Activated naive CD8-positive, alpha-beta T cell treated with anti-CD3 and anti-CD28 coated beads for 36 hours (primary cell): ENCODE measurements around the gene BRAT1. TPM values are rescaled to one million over a fixed set of nuclear protein-coding genes. Genes with fewer than 3 reads are reported as not detected.
"Not testable (repeated sequence)": the region's sequence is repeated elsewhere in the genome, so short reads cannot be mapped to it uniquely, and the experiment has no call there.

Source experiments
- DNase-seq: peaks from one replicate; pipeline ENCODE4 v3.0.0; 2021
- H3K27ac Mint-ChIP-seq: one replicate; pipeline ENCODE4 v1.8.0; 2022; ENCODE audit warnings: mild to moderate bottlenecking, moderate library complexity, mixed read lengths
- H3K27me3 Mint-ChIP-seq: one replicate; pipeline ENCODE4 v1.8.0; 2022; ENCODE audit warnings: mild to moderate bottlenecking, mixed read lengths
- H3K36me3 Mint-ChIP-seq: one replicate; pipeline ENCODE4 v1.8.0; 2021; ENCODE audit warnings: mild to moderate bottlenecking, mixed read lengths
- H3K4me1 Mint-ChIP-seq: one replicate; pipeline ENCODE4 v1.8.0; 2021; ENCODE audit warnings: mixed read lengths
- H3K4me3 Mint-ChIP-seq: one replicate; pipeline ENCODE4 v1.8.0; 2022; ENCODE audit warnings: mild to moderate bottlenecking, moderate library complexity, mixed read lengths
- H3K9me3 Mint-ChIP-seq: one replicate; pipeline ENCODE4 v1.8.0; 2022; ENCODE audit warnings: mixed read lengths
- total RNA-seq, 2 experiments: library from RNA; stranded (reverse); gene quantifications; one replicate each; pipeline ENCODE4 v1.2.3, GENCODE V29; 2021

Gene BRAT1
- total RNA-seq, 2 experiments from 2014 or later, result 36.4 to 37.8 TPM

GRCh38 chr7:2572101-2572842 lies 16.9 kb upstream of the BRAT1 start:
- Mint-ChIP-seq H3K27me3 (no peaks in the 10 kb centered on the region), H3K4me3 (no peak overlapping the region), H3K9me3 (no peaks in the 10 kb centered on the region), H3K27ac (no peak overlapping the region), H3K36me3 (no peaks in the 10 kb centered on the region), H3K4me1 (peaks cover 6% of the 10 kb centered on the region)
- DNase-seq, result peak; percentile 26

DNA sequence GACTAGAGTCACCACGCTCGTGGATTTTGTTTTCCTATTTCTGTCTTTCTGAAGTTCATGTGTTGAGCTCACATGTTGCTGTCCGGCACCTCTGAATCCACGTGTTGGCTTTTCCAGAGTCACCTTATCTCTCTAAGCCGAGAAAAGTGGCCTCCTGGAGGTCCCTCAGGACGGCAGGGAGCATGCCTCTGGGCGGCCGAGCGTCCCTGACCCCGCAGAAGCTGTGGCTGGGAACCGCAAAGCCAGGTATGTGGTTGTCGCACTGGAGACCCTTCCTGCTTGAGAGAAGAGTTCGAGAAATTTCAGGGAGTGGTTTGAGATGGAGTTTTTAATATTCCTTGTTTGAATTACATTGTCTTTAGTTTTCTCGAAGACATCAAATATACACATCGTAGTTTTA lies 16.1 kb upstream of the BRAT1 start:
- Mint-ChIP-seq H3K27ac (no peak overlapping the region), H3K9me3 (no peaks in the 10 kb centered on the region), H3K4me1 (peaks cover 6% of the 10 kb centered on the region), H3K4me3 (no peak overlapping the region), H3K36me3 (no peaks in the 10 kb centered on the region), H3K27me3 (no peaks in the 10 kb centered on the region)
- DNase-seq, result no peak

- no peak overlapping the region for H3K4me3 Mint-ChIP-seq
- no peak overlapping the region for H3K27ac Mint-ChIP-seq
- H3K9me3 Mint-ChIP-seq, result no peaks in the 10 kb centered on the region
- no peak for DNase-seq
- H3K36me3 Mint-ChIP-seq, result no peaks in the 10 kb centered on the region
- no peaks in the 10 kb centered on the region for H3K27me3 Mint-ChIP-seq
- peaks cover 6% of the 10 kb centered on the region for H3K4me1 Mint-ChIP-seq
Measured at GRCh38 chr7:2570021-2570420, 14.7 kb upstream of the BRAT1 start.

DNA sequence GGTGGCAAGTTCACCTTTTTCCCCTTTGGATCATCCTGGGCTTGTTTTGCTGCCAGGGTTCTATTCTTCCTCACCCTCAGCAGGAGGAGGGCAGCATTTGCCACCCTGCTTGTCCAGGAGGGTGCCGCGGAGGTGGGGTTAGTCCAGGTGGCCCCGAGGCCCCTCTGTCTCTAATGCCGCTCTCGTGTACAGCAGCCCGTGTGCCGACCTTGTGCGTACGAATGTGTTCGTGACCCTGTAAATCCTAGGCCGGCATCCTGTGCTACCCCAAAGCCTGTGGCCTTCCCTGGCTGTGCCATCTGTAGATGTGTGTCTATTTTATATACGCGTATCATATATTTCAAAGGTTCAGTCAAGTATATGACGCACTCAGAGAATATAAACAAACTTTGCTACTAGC lies 14.1 kb upstream of the BRAT1 start:
- Mint-ChIP-seq H3K4me3 (no peak overlapping the region), H3K9me3 (no peaks in the 10 kb centered on the region), H3K4me1 (peaks cover 6% of the 10 kb centered on the region)

DNA sequence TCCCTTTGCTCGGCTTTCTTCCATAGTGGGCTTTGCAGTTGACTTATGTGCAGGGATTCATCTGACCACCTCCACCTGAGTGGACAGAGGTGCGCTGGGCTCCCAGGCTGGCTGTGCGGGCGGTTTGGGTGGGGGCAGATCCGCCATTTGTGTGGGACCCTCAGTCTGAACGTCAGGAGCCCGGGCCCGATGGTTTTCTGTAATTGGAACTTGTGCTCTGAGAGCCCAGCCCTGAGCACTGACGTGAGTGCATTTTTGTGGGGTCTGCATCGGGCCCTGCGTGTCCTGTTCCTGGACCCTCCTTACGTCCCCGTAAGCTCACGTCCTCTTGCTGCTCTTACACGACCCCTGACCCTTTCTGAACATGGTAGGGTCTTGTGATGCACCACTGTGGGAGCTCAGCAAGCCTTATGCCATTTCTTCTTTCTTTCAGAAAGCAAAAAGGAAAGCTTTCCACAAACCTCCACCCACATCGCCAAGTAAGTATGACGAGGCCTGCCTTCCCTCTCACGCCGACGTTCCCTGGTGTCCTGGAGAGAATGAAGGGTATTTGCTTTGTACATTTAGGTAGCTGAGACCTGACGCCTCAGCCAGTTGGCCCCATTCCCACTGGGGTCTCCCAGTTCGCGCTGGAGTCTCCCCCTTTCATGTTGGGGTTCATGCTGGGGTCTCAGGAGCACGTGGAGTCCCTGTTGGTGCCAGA lies 13.3 kb upstream of the BRAT1 start:
- H3K4me3 Mint-ChIP-seq, result no peak overlapping the region
- no peaks in the 10 kb centered on the region for H3K36me3 Mint-ChIP-seq
- DNase-seq, result no peak
- no peaks in the 10 kb centered on the region for H3K9me3 Mint-ChIP-seq
- no peak overlapping the region for H3K27ac Mint-ChIP-seq
- peaks cover 6% of the 10 kb centered on the region for H3K4me1 Mint-ChIP-seq
- H3K27me3 Mint-ChIP-seq, result no peaks in the 10 kb centered on the region

More for the DNA sequence above, 14.1 kb upstream of the BRAT1 start:
- no peaks in the 10 kb centered on the region for H3K36me3 Mint-ChIP-seq
- no peak overlapping the region for H3K27ac Mint-ChIP-seq
- H3K27me3 Mint-ChIP-seq, result no peaks in the 10 kb centered on the region
- no peak for DNase-seq

- no peak overlapping the region for H3K27ac Mint-ChIP-seq
- H3K36me3 Mint-ChIP-seq, result no peaks in the 10 kb centered on the region
Measured at GRCh38 chr7:2567679-2568278, 12.5 kb upstream of the BRAT1 start.

GRCh38 chr7:2566890-2567678 lies 11.8 kb upstream of the BRAT1 start:
- Mint-ChIP-seq H3K4me1 (peaks cover 5% of the 10 kb centered on the region), H3K27me3 (no peaks in the 10 kb centered on the region), H3K27ac (no peak overlapping the region), H3K4me3 (no peak overlapping the region), H3K36me3 (no peaks in the 10 kb centered on the region), H3K9me3 (no peaks in the 10 kb centered on the region)
- DNase-seq, result no peak

More at GRCh38 chr7:2567679-2568278, 12.5 kb upstream of the BRAT1 start:
- no peaks in the 10 kb centered on the region for H3K27me3 Mint-ChIP-seq
- peaks cover 6% of the 10 kb centered on the region for H3K4me1 Mint-ChIP-seq
- H3K9me3 Mint-ChIP-seq, result no peaks in the 10 kb centered on the region
- no peak for DNase-seq
- H3K4me3 Mint-ChIP-seq, result no peak overlapping the region

DNA sequence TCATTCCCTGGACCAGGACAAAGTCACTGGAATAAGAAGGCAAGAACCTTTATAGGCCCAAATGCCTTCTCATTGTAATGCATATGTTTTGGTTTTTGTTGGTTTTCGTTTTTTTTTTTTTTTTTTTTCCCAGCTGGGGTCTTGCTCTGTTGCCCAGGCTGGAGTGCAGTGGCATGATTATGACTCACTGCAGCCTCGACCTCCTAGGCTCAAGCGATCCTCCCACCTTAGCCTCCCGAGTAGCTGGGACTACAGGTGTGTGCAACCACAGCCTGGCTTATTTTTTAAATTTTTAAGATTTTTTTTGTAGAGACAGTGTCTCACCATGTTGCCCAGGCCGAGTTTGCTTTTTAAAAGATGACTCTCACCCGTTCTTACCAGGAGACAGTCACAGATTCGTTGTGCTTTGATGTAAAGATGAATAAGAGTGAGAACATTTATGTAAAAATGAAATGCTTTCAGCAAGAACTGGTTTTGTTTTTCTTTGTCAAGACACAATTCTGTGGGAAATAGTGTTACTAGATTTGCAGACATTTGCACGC lies 11.1 kb upstream of the BRAT1 start:
- H3K27me3 Mint-ChIP-seq, result no peaks in the 10 kb centered on the region
- H3K9me3 Mint-ChIP-seq, result no peaks in the 10 kb centered on the region
- H3K36me3 Mint-ChIP-seq, result no peaks in the 10 kb centered on the region
- H3K4me1 Mint-ChIP-seq, result peaks cover 4% of the 10 kb centered on the region
- DNase-seq, result no peak
- no peak overlapping the region for H3K27ac Mint-ChIP-seq
- H3K4me3 Mint-ChIP-seq, result no peak overlapping the region

DNA sequence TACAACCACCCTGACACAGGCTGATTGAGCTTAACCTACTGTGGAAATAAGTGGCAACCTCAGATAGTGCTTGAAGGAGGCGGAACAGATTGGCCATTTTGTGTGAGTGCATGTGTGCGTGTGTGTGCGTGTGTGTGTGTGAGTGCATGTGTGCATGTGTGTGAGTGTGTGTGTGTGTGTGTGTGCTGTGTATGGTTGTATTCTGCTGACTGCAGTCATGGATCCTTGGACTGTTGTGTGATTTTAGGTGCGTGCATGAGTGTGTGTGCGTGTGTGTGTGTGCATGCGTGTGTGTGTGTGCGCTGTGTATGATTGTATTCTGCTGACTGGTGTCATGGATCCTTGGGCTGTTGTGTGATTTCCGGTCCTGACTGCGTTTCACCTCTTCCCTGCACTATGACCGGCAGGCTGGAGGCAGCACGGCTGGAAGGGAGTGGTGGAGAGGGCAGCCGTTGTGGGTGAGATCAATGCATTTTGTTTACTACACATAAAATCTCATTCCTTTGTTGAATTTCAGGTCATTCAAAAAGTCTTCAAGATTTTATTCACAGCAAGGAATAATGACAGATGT lies 9.7 kb upstream of the BRAT1 start:
- no peaks in the 10 kb centered on the region for H3K27me3 Mint-ChIP-seq
- DNase-seq, result no peak
- no peaks in the 10 kb centered on the region for H3K36me3 Mint-ChIP-seq
- H3K9me3 Mint-ChIP-seq, result no peaks in the 10 kb centered on the region
- H3K4me3 Mint-ChIP-seq, result no peak overlapping the region
- H3K27ac Mint-ChIP-seq, result no peak overlapping the region
- peaks cover 5% of the 10 kb centered on the region for H3K4me1 Mint-ChIP-seq

DNA sequence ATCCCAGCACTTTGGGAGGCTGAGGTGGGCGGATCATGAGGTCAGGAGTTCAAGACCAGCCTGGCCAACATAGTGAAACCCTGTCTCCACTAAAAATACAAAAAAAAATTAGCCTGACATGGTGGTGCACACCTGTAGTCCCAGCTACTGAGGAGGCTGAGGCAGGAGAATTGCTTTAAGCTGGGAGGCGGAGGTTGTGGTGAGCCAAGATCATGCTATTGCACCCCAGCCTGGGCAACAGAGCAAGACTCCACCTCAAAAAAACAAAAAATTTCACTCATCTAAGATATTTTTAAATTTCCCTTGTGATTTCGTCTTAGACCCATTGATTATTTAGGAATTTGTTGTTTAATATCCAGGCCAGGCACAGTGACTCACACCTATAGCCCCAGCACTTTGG lies 8.6 kb upstream of the BRAT1 start:
- not testable (repeated sequence) for H3K4me1 Mint-ChIP-seq, H3K4me3 Mint-ChIP-seq, H3K27ac Mint-ChIP-seq, H3K27me3 Mint-ChIP-seq, DNase-seq, H3K36me3 Mint-ChIP-seq, H3K9me3 Mint-ChIP-seq

- Mint-ChIP-seq H3K27me3 (no peaks in the 10 kb centered on the region), H3K9me3 (no peaks in the 10 kb centered on the region), H3K4me3 (peak overlapping the region; percentile 79), H3K36me3 (no peaks in the 10 kb centered on the region), H3K27ac (no peak overlapping the region), H3K4me1 (peaks cover 8% of the 10 kb centered on the region)
- DNase-seq, result peak; percentile 53
Measured at GRCh38 chr7:2559283-2559950, 4.1 kb upstream of the BRAT1 start.

- Mint-ChIP-seq H3K36me3 (peaks cover 4% of the 10 kb centered on the region), H3K4me3 (peak within 1 kb of the TSS; percentile 79), H3K4me1 (peaks cover 12% of the 10 kb centered on the region), H3K27me3 (no peaks in the 10 kb centered on the region), H3K27ac (peak within 1 kb of the TSS; percentile 38), H3K9me3 (no peaks in the 10 kb centered on the region)
- peak; percentile 94 for DNase-seq
Measured at GRCh38 chr7:2558629-2559282, 3.4 kb upstream of the BRAT1 start, which contains the start of gene IQCE. IQCE (plus strand) TSS chr7:2558979; CDS start chr7:2559182, 203 bp downstream.

DNA sequence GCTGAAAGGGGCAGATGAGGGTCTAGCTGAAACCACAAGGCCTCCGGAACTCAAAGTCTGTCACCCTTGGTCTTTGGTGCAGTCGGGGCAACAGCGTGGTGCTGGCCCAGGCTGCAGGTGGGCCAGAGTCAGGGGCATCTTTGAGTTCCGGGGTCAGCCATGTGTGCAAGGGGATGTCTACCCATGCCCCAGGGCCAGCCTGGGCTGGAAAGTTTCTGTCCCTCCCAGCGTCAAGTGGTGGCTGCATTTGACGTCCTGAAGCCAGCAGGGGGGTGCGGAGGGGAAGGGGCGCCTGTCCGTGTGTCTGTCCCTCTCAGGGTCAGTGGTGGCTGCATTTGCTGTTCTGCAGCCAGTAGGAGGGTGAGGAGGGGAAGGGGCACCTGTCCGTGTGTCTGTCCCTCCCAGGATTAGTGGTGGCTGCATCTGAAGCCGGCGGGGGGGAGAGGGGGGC lies 638 bp downstream of the BRAT1 start:
- Mint-ChIP-seq H3K27ac (peak overlapping the region; percentile 93), H3K36me3 (peaks cover 17% of the 10 kb centered on the region), H3K4me3 (peak overlapping the region; percentile 86), H3K27me3 (no peaks in the 10 kb centered on the region), H3K9me3 (no peaks in the 10 kb centered on the region), H3K4me1 (peaks cover 13% of the 10 kb centered on the region)
- DNase-seq, result peak; percentile 18
